RWPE2 (cell line): ENCODE measurements around the gene ZIC2.
A peak's percentile ranks its signal among the peaks of the same experiment; 100 is the strongest.

Experiments
- ATAC-seq: fragments of 200-7000 bp; cut with Tn5 transposase; 3 replicates; pipeline ENCODE4 v1.9.1; 2021; ENCODE audit warnings: low read depth
- DNase-seq: peaks from one replicate; pipeline ENCODE4 v3.0.0-alpha.2; 2020; ENCODE audit warnings: low spot score
- H3K27ac ChIP-seq: fragments of 450-650 bp; 2 replicates; pipeline ENCODE4 v1.5.1; 2017; ENCODE audit warnings: mild to moderate bottlenecking; ENCODE audit not compliant: poor library complexity, severe bottlenecking
- H3K27me3 ChIP-seq: fragments of 250-450 bp; sonication (Bioruptor Pico); 2 replicates; pipeline ENCODE4 v1.5.1; 2021; ENCODE audit warnings: mild to moderate bottlenecking, moderate library complexity; ENCODE audit not compliant: insufficient read depth, poor library complexity, severe bottlenecking
- H3K36me3 ChIP-seq: fragments of 250-450 bp; sonication (Bioruptor Pico); 2 replicates; pipeline ENCODE4 v1.5.1; 2020; ENCODE audit warnings: low read depth, mild to moderate bottlenecking, moderate library complexity
- H3K4me1 ChIP-seq: fragments of 250-450 bp; sonication (Bioruptor Pico); 2 replicates; pipeline ENCODE4 v1.5.1; 2021; ENCODE audit warnings: mild to moderate bottlenecking, moderate library complexity; ENCODE audit not compliant: insufficient read depth, poor library complexity, severe bottlenecking
- H3K4me3 ChIP-seq: fragments of 250-450 bp; sonication (Bioruptor Pico); 2 replicates; pipeline ENCODE4 v1.5.1; 2021; ENCODE audit warnings: mild to moderate bottlenecking, moderate library complexity; ENCODE audit not compliant: severe bottlenecking
- H3K9me3 ChIP-seq: fragments of 250-450 bp; sonication (Bioruptor Pico); 2 replicates; pipeline ENCODE4 v1.5.1; 2021; ENCODE audit warnings: mild to moderate bottlenecking, moderate library complexity; ENCODE audit not compliant: severe bottlenecking
- TF ChIP-seq, protein P1 (sequence below): fragments of 450-650 bp; IDR thresholded peaks from one replicate; pipeline ENCODE4 v1.5.1; 2017; ENCODE audit warnings: mild to moderate bottlenecking, moderate library complexity; ENCODE audit not compliant: poor library complexity, severe bottlenecking

Gene ZIC2

DNA sequence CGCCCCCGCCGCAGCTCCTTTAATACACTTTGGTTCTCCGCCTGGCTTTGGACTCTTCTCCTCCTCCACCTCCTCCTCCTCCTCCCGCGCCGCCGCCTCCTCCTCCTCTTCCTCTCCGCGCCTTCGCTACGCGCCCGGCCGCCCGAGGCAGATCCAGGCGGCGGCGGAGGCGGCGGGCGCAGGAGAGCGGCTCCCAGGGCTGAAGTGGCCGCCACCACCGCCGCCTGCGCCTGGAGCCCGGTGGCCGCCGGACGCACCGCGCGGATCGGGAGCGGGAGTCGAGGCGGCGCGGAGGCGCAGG is at the start of gene ZIC2:
Gene ZIC2, plus strand, starts transcription at position 50 of the 301 bp plus-strand sequence. CDS start 281 bp downstream, outside the sequence.
- H3K27ac ChIP-seq = no peak within 1 kb of the TSS
- TF ChIP-seq, protein P1, sequence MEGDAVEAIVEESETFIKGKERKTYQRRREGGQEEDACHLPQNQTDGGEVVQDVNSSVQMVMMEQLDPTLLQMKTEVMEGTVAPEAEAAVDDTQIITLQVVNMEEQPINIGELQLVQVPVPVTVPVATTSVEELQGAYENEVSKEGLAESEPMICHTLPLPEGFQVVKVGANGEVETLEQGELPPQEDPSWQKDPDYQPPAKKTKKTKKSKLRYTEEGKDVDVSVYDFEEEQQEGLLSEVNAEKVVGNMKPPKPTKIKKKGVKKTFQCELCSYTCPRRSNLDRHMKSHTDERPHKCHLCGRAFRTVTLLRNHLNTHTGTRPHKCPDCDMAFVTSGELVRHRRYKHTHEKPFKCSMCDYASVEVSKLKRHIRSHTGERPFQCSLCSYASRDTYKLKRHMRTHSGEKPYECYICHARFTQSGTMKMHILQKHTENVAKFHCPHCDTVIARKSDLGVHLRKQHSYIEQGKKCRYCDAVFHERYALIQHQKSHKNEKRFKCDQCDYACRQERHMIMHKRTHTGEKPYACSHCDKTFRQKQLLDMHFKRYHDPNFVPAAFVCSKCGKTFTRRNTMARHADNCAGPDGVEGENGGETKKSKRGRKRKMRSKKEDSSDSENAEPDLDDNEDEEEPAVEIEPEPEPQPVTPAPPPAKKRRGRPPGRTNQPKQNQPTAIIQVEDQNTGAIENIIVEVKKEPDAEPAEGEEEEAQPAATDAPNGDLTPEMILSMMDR = no peak
- no peaks in the 10 kb centered on the region for H3K36me3 ChIP-seq
- ATAC-seq (peak; percentile 10; the same call in 2 of the 3 replicates), DNase-seq (no peak)
- no peaks in the 10 kb centered on the region for H3K9me3 ChIP-seq
- peaks cover 3% of the 10 kb centered on the region for H3K4me1 ChIP-seq
- peaks cover 86% of the 10 kb centered on the region for H3K27me3 ChIP-seq
- H3K4me3 ChIP-seq = peak within 1 kb of the TSS; percentile 29

DNA sequence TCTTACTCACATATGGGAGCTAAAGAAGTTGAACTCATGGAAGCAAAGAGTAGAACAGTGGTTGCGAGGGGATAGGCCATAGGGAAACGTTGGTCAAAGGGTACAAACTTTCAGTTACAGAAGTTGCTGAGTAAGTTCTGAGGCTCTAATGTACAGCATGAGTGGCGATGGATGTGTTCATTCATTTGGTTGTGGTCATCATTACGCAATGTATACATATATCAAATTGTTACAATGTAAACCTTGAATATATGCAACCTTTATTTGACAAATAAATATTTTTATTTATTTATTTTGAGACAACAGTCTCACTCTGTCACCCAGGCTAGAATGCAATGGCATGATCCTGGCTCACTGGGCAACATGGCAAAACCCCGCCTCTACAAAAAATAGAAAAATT is 48.7 kb upstream of the ZIC2 start:
- Histone ChIP-seq H3K4me1 (no peaks in the 10 kb centered on the region), H3K27me3 (no peaks in the 10 kb centered on the region), H3K27ac (no peak overlapping the region), H3K9me3 (no peaks in the 10 kb centered on the region), H3K36me3 (no peaks in the 10 kb centered on the region), H3K4me3 (no peak overlapping the region)
- ATAC-seq = no peak
- TF ChIP-seq, protein P1 = no peak
- DNase-seq = no peak

DNA sequence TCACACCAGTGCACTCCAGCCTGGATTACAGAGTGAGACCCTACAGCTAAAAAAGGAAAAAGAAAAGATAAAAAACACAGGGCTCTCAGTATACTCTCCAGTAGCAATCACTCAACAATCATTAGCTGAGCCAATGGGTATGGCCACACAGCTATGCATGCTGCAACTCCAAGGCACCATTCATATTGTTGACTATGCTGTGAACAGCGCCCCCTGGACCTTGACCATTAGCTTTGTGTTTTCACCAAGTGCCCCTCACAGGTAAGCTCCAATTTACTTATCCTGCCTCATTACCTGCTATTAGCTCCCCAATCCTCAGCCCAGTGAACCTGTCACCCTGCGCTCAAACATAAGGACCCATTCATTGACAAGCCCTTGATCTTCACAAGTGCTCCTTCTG is 45.8 kb upstream of the ZIC2 start:
- Histone ChIP-seq H3K27me3 (no peaks in the 10 kb centered on the region), H3K4me3 (no peak overlapping the region), H3K36me3 (no peaks in the 10 kb centered on the region), H3K9me3 (no peaks in the 10 kb centered on the region), H3K4me1 (no peaks in the 10 kb centered on the region), H3K27ac (no peak overlapping the region)
- DNase-seq = no peak
- TF ChIP-seq, protein P1 = no peak
- no peak for ATAC-seq

DNA sequence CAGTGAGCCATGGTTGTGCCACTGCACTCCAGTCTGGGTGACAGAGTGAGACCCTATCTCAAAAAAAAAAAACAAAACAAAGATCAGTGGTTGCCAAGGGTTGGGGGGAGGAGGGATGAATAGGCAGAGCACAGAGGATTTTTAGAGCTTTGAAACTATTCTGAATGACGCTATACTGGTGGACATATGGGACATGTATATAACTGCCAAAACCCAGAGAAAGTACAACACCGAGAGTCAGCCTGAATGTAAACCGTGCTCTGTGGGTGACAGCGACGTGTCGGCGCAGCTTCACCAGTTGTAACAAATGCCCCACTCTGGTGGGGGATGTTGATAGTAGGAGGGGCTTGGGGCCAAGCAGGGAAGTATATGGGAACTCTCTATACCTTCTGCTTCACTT is 42.9 kb upstream of the ZIC2 start:
- no peak for DNase-seq
- no peaks in the 10 kb centered on the region for H3K4me1 ChIP-seq
- H3K27ac ChIP-seq = no peak overlapping the region
- H3K9me3 ChIP-seq = no peaks in the 10 kb centered on the region
- H3K36me3 ChIP-seq = no peaks in the 10 kb centered on the region
- TF ChIP-seq, protein P1 = no peak
- no peak for ATAC-seq
- no peak overlapping the region for H3K4me3 ChIP-seq
- no peaks in the 10 kb centered on the region for H3K27me3 ChIP-seq

DNA sequence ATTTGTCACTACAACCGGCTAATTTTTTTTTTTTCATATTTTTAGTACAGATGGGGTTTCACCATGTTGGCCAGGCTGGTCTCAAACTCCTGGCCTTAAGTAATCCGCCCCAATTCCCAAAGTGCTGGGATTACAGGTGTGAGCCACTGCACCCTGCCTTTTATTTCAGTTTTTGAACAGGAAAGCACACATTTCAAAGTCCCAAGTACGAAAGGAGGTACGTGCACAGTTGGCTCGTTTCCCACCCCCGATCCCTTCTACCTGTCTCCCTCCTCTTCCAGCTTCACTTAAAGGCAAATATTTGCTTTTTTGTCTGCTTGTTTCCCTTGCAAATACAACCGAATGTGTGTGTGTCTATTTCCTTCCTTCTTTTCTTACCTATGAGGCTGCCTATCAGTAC is 40.5 kb upstream of the ZIC2 start:
- H3K27me3 ChIP-seq = no peaks in the 10 kb centered on the region

More for the DNA sequence above, 40.5 kb upstream of the ZIC2 start:
- H3K9me3 ChIP-seq = no peaks in the 10 kb centered on the region
- no peaks in the 10 kb centered on the region for H3K4me1 ChIP-seq
- DNase-seq (no peak), ATAC-seq (no peak)
- no peak overlapping the region for H3K4me3 ChIP-seq
- H3K36me3 ChIP-seq = no peaks in the 10 kb centered on the region
- TF ChIP-seq, protein P1 = no peak
- H3K27ac ChIP-seq = no peak overlapping the region
